Measurements from ENCODE around the gene IMPDH2. TPM values are rescaled to one million over a fixed set of nuclear protein-coding genes. Genes with fewer than 3 reads are reported as not detected.

Gene IMPDH2
- total RNA-seq, 1 experiment from 2014 or later = 576 TPM

GRCh38 chr3:49019941-49020329, 9.3 kb downstream of the IMPDH2 start:
- Histone ChIP-seq H3K4me1 (ENCODE audit: insufficient read depth, low read length) (peaks cover 39% of the 10 kb centered on the region; the same call in 1 of the 2 replicates), H3K9me3 (ENCODE audit: low read length) (no peaks in the 10 kb centered on the region), H3K27me3 (ENCODE audit: low read length) (no peaks in the 10 kb centered on the region), H3K4me2 (ENCODE audit: low read length) (peak overlapping the region; percentile 99), H2AFZ (ENCODE audit: low read length) (no peak overlapping the region), H3K36me3 (ENCODE audit: low read depth, low read length) (peaks cover 20% of the 10 kb centered on the region), H3K27ac (ENCODE audit: low read length) (peak overlapping the region; percentile 95), H3K9ac (ENCODE audit: low read length) (peak overlapping the region; percentile 96), H3K79me2 (ENCODE audit: low read length) (peaks cover 50% of the 10 kb centered on the region), H3K4me3 (ENCODE audit: low read length) (peak overlapping the region; percentile 94), H4K20me1 (ENCODE audit: low read length) (no peaks in the 10 kb centered on the region), H3K9me2 (replicated peaks; ENCODE audit: low read length) (no peaks in the 10 kb centered on the region), H3F3A (ENCODE audit: low read length, unreplicated experiment) (no peaks in the 10 kb centered on the region)
- peak; percentile 49 for DNase-seq
- no peak for ATAC-seq
- POLR2A ChIA-PET (ENCODE audit: unreplicated experiment) = interaction anchor here (0.7 to 3.8 kb wide), 3 partner anchors 10 to 570 kb away, joined by 3 to 51 read pairs (median 26); partner anchors contain the start of gene WDR6
- CTCF ChIA-PET = interaction anchor here (0.6 to 1.2 kb wide), 3 partner anchors 30 to 316 kb away, joined by 4 to 5 read pairs (median 4); partner anchors contain the start of gene P4HTM
- TF ChIP-seq, protein P1, sequence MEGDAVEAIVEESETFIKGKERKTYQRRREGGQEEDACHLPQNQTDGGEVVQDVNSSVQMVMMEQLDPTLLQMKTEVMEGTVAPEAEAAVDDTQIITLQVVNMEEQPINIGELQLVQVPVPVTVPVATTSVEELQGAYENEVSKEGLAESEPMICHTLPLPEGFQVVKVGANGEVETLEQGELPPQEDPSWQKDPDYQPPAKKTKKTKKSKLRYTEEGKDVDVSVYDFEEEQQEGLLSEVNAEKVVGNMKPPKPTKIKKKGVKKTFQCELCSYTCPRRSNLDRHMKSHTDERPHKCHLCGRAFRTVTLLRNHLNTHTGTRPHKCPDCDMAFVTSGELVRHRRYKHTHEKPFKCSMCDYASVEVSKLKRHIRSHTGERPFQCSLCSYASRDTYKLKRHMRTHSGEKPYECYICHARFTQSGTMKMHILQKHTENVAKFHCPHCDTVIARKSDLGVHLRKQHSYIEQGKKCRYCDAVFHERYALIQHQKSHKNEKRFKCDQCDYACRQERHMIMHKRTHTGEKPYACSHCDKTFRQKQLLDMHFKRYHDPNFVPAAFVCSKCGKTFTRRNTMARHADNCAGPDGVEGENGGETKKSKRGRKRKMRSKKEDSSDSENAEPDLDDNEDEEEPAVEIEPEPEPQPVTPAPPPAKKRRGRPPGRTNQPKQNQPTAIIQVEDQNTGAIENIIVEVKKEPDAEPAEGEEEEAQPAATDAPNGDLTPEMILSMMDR (conservative IDR thresholded peaks at IDR 0.05; ENCODE audit: low read depth, low read length) = no peak
- TF ChIP-seq EZH2 (IDR thresholded peaks at IDR 0.05; ENCODE audit: low read length, unreplicated experiment) (no peak), EZH2phosphoT487 (IDR thresholded peaks at IDR 0.05; ENCODE audit: borderline replicate concordance, low read length) (no peak)
- intact Hi-C loops (cut with micrococcal nuclease) = loop anchor here (5.0 kb wide), 1 partner anchor 72 kb away; the partner anchor contains the start of gene QRICH1
- BruUV-seq (replicated peaks) = no TSS peak

- ATAC-seq (no peak), DNase-seq (peak; percentile 27)
- TF ChIP-seq EZH2 (IDR thresholded peaks at IDR 0.05; ENCODE audit: low read length, unreplicated experiment) = no peak
- no peak for TF ChIP-seq EZH2phosphoT487 (IDR thresholded peaks at IDR 0.05; ENCODE audit: borderline replicate concordance, low read length)
- TF ChIP-seq, protein P1 (conservative IDR thresholded peaks at IDR 0.05; ENCODE audit: low read depth, low read length) = no peak
- BruUV-seq (replicated peaks) = TSS peak; percentile 8
- POLR2A ChIA-PET (ENCODE audit: unreplicated experiment) = no interaction called here
- Histone ChIP-seq H3K4me2 (ENCODE audit: low read length) (peak overlapping the region; percentile 99), H4K20me1 (ENCODE audit: low read length) (peaks cover 4% of the 10 kb centered on the region), H3K9me3 (ENCODE audit: low read length) (no peaks in the 10 kb centered on the region), H3F3A (ENCODE audit: low read length, unreplicated experiment) (no peaks in the 10 kb centered on the region), H3K79me2 (ENCODE audit: low read length) (peaks cover 41% of the 10 kb centered on the region), H3K36me3 (ENCODE audit: low read depth, low read length) (peaks cover 17% of the 10 kb centered on the region), H2AFZ (ENCODE audit: low read length) (peak overlapping the region; percentile 86; the same call in 1 of the 2 replicates), H3K27me3 (ENCODE audit: low read length) (no peaks in the 10 kb centered on the region), H3K27ac (ENCODE audit: low read length) (peak overlapping the region; percentile 56), H3K9ac (ENCODE audit: low read length) (peak overlapping the region; percentile 96), H3K4me3 (ENCODE audit: low read length) (peak overlapping the region; percentile 94), H3K9me2 (replicated peaks; ENCODE audit: low read length) (no peaks in the 10 kb centered on the region), H3K4me1 (ENCODE audit: insufficient read depth, low read length) (peaks cover 28% of the 10 kb centered on the region; the same call in 1 of the 2 replicates)
- CTCF ChIA-PET = no interaction called here
- intact Hi-C loops (cut with micrococcal nuclease) = no loop called here
Measured at GRCh38 chr3:49018707-49019006, 10.5 kb downstream of the IMPDH2 start.

Data from PC-3 (cell line).